ENCODE results near the gene STK16. TPM values are rescaled to one million over a fixed set of nuclear protein-coding genes. Genes with fewer than 3 reads are reported as not detected.

Gene STK16
- total and polyA plus RNA-seq, 2 of the 13 experiments (the other 11 are each of a cell fraction or from before 2014, with no cell fraction given) = 28.0 to 50.9 TPM

GRCh38 chr2:219266232-219266631 is 21.0 kb downstream of the STK16 start:
- H3K27ac ChIP-seq (ENCODE audit: extremely low read length, insufficient read depth, low read length) = no peak overlapping the region
- FAIRE-seq (no peak), ATAC-seq (no peak), DNase-seq (ENCODE audit: low spot score) (no peak)
- no peaks in the 10 kb centered on the region for H3K36me3 ChIP-seq (replicated peaks in 1 of 2; ENCODE audit: control insufficient read depth in 1 of 2, insufficient read depth in 2 of 2, low read length in 2 of 2)
- H2AFZ ChIP-seq (ENCODE audit: low read length) = no peak overlapping the region
- peaks cover 26% of the 10 kb centered on the region for H3K4me1 ChIP-seq (ENCODE audit: insufficient read depth, low read length)
- POLR2A ChIA-PET = interaction anchor here (1.4 kb wide), 1 partner anchor 12 kb away, joined by 5 read pairs; the partner anchor contains the start of gene DNAJB2
- H3K4me3 ChIP-seq (replicated peaks in 1 of 3; ENCODE audit: insufficient read depth in 1 of 3, low read depth in 2 of 3, low read length in 3 of 3) = no peak overlapping the region
- H3K4me2 ChIP-seq (ENCODE audit: low read depth, low read length) = no peak overlapping the region
- no peak for TF ChIP-seq PTBP1 (IDR thresholded peaks at IDR 0.05; ENCODE audit: low read depth, low read length, poor library complexity, severe bottlenecking)
- TF ChIP-seq BRCA1 (CRISPR knock-in tag; IDR thresholded peaks at IDR 0.05) = no peak
- no peak for TF ChIP-seq KMT2B (CRISPR knock-in tag; IDR thresholded peaks at IDR 0.05)
- TF ChIP-seq HNRNPL (IDR thresholded peaks at IDR 0.05; ENCODE audit: low read depth, low read length) = no peak
- no peak for TF ChIP-seq PITX1 (CRISPR knock-in tag; IDR thresholded peaks at IDR 0.05)
- no peak for TF ChIP-seq MAFG (CRISPR knock-in tag; IDR thresholded peaks at IDR 0.05)
- no peak for TF ChIP-seq ATF1 (CRISPR knock-in tag; IDR thresholded peaks at IDR 0.05)
- TF ChIP-seq MYNN (CRISPR knock-in tag; IDR thresholded peaks at IDR 0.05; ENCODE audit: low read depth) = no peak
- no peak for TF ChIP-seq JUND (CRISPR knock-in tag; IDR thresholded peaks at IDR 0.05)
- TF ChIP-seq JARID2 (CRISPR knock-in tag; IDR thresholded peaks at IDR 0.05; ENCODE audit: insufficient replicate concordance) = no peak
- no peak for TF ChIP-seq RXRB (CRISPR knock-in tag; IDR thresholded peaks at IDR 0.05; ENCODE audit: borderline replicate concordance)
- TF ChIP-seq ARID2 (CRISPR knock-in tag; IDR thresholded peaks at IDR 0.05; ENCODE audit: borderline replicate concordance) = no peak
- TF ChIP-seq, protein P1, sequence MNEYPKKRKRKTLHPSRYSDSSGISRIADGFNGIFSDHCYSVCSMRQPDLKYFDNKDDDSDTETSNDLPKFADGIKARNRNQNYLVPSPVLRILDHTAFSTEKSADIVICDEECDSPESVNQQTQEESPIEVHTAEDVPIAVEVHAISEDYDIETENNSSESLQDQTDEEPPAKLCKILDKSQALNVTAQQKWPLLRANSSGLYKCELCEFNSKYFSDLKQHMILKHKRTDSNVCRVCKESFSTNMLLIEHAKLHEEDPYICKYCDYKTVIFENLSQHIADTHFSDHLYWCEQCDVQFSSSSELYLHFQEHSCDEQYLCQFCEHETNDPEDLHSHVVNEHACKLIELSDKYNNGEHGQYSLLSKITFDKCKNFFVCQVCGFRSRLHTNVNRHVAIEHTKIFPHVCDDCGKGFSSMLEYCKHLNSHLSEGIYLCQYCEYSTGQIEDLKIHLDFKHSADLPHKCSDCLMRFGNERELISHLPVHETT (CRISPR knock-in tag; conservative IDR thresholded peaks at IDR 0.05) = no peak
- TF ChIP-seq FLYWCH1 (CRISPR knock-in tag; IDR thresholded peaks at IDR 0.05) = no peak
- TF ChIP-seq ZNF557 (CRISPR knock-in tag; IDR thresholded peaks at IDR 0.05) = no peak
- TF ChIP-seq HDAC6 (IDR thresholded peaks at IDR 0.05; ENCODE audit: low read depth, low read length) = no peak
- no TSS peak for BruUV-seq (replicated peaks)
- WGBS (ENCODE audit: low lambda C conversion rate) = 20% methylated on average over 3 of the region's 5 CpGs
- intact Hi-C loops (cut with micrococcal nuclease; ENCODE audit: unreplicated experiment) (no loop called here), in situ Hi-C loops (cut with HindIII; ENCODE audit: extremely low pct_ligation_motif_present, low pct_unique_long_range_greater_than_20kb) (no loop called here)
- CTCF ChIA-PET (ENCODE audit: low intra/inter-chr PET ratio, low total read pairs) = no interaction called here
- no peak overlapping the region for H3K9ac ChIP-seq (ENCODE audit: insufficient read depth, low read depth, low read length)
- H3K27me3 ChIP-seq (ENCODE audit: control insufficient read depth in 1 of 2, insufficient read depth in 2 of 2, low read length in 2 of 2) = peaks cover 2 to 25% of the 10 kb centered on the region in 2 experiments; a peak in 2 of 5 replicates
- H3K79me2 ChIP-seq (ENCODE audit: insufficient read depth, low read length) = no peaks in the 10 kb centered on the region
- H4K20me1 ChIP-seq (ENCODE audit: insufficient read depth, low read length) = no peaks in the 10 kb centered on the region
- H3K9me3 ChIP-seq (ENCODE audit: low read length) = no peaks in the 10 kb centered on the region
